NAMALWA (cell line): ENCODE measurements around the gene TCFL5.

Experiments
- DNase-seq: peaks from one replicate; pipeline ENCODE4 v3.0.0-alpha.2; 2015; ENCODE audit warnings: low spot score

The TCFL5 gene

DNA sequence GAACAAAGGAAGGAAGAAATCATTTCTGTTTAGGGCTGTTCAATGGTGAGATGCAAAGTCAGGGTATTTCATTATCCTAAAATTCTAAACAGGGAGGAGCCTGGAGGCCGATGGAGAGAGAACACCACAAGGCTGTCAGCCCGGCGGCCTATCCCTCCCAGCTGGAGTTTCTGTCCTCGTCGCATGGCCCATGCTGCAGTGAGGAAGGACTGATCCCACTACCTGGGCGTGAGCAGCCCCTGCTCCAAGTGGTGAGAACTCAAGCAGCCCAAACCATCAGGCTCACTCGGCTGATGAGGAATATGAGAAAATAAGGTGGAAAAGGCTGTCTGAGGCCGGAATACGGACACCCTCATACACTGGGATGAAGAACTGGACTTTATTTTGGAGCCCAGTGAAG, 33.9 kb upstream of the TCFL5 start:
- DNase-seq = no peak

DNA sequence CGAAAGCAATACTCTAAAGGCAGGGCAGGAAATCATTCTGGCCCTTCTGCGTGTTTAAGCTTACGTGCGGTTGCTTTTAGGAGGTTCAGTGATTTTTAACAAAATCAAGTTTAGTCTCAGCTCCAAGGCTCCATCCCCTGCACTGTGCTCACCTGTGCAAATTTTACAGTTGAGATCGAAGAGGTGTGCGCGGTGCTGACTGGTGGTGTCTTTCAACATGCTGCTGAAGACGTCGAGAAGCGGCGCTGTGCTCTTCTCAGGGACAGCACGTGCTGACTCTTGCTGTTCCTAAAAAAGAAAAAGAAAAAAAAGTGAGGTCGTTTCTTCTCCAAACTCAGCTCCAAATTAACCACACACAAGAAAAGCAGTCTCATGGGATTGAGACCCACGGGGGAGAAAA, 32.6 kb upstream of the TCFL5 start:
- no peak for DNase-seq

DNA sequence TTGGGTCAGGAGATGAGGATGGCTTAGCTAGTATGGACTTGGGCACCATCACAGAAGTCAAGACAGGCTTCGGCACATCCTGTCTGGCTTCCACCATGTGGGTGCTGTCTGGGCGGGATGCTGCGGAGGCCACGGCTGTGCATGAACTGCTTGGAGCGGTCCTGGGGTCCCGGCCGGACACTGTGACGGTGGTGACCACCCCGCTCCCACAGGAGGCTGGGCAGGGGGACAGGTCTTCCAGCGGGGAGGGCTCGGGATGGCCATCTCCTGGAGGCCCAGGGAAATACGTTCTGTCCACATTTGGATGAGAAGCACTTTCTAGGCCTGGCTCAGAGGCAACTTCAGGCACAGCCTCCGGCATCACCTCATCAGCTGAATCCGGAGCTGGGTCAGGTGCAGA, 32.1 kb upstream of the TCFL5 start:
- DNase-seq = no peak

DNA sequence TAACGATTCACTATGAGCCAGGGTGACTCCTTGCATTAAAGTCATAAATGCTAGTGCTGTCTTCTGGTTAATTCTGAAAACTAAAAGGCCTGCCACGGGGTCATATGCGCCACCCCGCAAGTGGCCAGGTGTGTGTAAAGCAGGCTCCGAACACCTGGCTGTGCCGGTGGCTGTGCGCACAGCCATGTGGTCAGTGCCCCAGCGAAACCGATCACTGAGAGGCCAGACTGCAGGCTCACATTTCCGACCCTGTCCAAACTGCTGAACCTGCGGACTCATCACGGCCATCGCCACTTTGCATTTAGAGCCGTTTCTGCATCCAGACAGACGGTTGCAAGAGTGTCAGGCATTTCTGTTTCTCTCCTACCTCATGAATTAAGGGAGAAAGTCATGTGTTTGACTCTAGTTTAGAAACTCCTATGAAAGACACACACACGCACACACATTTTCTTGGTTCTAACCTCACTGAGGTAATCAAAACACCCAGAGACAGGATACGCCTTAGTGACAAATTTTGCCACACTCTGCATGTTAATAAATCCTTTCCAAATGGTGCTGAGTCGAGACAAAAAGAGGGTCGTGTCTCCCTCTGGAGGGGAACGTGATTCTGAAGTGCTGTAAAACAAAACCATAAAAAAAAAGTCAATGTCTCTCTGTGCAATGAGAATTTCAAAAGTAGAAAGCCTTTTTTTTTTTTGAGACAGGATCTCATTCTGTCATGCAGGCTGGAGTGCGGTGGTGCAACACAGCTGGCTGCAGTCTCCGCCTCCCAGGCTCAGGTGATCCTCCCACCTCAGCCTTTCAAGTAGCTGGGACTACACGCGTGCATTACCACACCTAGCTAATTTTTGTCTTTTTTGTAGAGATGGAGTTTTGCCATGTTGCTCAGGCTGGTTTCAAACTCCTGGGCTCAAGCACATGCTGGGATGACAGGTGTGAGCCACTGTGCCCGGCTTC, 31.0 kb upstream of the TCFL5 start:
- no peak for DNase-seq

DNA sequence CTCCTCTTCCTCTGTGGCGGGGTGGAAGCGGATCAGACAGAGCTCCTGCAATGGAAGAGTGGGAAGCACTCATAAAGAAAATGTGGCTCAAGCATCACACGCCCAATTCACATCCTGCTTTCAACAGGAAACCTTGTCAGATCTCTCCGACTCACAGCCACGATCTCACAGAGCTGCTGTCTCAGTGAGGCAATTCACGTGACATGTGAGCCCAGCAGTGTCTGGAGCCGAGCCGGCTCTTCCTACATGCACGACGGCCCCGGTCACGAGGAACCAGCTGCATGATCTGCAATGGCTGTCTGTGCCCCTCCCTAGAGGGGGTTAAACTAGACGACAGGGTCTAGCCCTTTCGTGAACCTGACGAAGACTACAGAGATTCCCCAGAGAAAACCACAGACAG, 29.5 kb upstream of the TCFL5 start:
- no peak for DNase-seq

DNA sequence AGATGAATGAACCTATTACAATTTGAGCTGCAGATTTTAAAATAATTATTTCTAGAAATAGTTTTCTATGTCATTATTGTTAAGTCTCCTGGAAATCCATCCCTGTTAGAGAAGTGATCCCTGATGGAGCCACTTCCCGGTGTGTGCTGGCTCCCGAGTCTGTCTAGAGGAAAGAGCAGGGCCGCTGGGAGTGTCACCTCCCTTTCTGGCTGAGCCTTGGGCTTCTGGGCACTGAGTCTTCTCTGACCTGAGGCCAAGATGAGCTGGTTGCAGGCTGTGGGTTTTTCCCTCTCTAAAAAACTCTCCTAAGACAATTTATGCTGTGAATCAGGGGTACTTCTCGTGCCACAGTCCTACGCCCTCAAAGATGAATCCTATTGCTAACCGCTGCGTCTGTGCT, 28.8 kb upstream of the TCFL5 start:
- DNase-seq = no peak

DNA sequence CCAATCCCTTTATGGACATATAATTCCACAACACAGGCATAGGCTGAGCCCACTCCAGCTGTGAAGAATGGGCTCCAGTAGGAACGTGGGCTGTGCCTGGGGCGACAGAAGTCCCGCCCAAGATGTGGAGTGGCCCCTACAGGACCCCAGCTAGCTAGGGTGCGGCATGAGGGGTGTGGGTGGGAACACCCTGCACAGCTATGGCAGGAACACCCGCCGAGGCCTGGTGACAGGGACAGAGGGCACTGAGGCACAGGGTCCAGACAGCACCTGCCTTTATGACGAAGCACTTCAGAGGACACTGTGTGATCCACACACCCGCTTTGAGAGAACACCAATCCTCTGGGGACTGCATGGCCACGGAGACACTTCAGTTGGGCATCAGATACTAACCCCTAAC, 28.2 kb upstream of the TCFL5 start:
- DNase-seq = no peak

DNA sequence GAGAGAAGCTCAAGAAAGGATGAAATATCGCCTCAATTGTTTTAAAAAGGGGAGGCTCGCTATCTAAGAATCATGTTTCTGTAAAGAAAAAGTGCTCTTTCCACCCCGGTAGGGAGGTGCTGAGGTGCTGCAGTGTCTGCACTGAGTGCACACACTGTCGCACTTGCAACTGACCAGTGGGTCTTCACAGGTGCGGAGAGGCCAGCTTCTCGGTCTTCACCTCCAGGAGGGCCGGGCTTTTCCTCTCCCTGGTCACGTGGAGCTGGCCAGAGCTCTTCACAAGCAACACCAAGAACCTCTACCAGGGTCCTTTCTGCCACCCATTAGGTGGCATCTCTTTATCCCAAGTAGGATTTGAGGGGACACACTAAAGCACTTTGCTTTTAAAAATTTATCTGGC, 27.8 kb upstream of the TCFL5 start:
- no peak for DNase-seq

DNA sequence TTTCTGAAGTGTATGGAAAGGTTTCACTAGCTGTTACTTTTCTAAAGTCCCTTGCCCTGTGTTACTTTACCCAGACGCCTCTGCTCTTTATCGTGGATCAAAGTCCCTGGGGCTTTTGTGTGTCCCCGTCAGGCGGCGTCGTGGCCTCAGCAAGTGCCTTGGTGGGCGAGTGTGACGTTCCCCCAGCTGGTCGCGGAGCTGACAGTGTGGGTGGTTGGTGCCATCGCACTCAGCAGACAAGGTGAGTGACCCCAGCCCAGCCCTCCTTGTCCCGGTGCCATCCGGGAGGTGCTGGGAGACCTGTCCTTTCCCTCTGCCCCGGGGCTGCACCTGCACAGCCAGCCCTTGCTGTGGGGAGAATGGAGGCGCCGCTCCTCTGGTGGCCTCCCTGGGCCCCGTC, 27.3 kb upstream of the TCFL5 start:
- DNase-seq = no peak

DNA sequence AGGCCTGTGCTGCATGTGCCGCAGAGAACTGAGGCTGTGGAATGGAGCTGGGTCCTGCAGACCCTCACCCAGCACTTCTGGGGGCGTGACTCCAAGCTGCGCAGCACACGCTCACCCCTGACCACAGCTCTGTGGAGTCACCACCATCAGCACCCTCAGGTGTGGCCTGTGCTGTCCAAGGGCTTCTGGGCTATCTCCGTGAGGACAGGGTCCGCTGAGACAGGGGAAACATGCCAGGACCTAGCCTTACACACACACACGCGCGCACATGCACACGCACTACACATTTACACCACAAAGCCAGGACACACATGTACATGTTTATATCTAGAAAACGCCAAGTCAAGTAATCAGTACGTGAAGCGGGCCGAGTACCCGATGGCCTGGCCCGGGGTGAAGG, 26.8 kb upstream of the TCFL5 start:
- no peak for DNase-seq

DNA sequence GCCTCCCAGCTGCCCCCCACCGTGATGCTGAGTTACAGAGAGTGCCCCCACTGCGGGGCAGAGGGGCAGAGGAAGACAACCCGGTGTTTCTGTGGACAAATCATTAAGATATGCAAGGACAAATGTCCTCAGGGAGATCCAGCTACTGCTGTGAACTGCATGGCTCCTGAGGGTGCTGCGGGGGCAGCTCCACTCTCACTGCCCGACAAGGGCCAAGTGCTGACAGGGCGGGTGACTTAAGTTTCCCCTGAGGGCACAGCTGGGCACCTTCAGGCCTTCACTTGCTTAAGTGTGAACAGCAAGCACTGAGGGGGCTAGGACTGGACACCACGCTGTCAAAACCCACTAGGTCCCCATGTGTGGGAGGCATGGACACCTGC, 26.2 kb upstream of the TCFL5 start:
- DNase-seq = no peak

DNA sequence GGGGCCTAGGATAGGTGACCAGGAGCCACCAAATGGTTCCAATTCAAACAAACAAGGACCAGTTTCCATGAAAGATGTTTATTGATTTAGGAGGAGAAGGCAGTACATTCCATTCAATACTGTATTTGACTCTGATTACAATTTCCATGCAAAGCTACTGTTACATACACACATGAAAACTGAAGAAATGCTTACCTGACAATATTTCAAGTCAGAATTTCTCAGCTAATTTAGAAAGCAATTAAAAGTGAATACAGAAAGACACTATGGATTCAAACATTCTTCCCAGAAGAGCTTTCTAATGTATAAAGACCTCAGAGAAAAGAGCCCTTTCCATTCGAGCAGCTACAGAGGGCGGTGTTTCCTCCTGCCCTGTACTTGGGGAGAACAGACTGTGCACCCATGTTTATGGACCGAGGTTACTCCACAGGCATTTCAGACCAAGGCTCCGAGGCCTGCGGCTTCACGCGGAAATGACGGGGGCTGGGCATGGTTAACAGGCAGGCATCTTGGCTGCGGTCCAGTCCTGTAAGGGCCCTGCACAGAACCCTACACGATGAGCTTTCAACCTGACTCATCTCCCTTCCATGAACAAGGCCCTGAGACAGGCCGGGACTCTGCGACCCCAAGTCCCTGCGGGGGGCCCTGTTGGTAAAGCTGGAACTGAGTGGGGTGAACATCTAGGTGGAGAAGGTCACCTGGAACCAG, 25.7 kb upstream of the TCFL5 start:
- no peak for DNase-seq

DNA sequence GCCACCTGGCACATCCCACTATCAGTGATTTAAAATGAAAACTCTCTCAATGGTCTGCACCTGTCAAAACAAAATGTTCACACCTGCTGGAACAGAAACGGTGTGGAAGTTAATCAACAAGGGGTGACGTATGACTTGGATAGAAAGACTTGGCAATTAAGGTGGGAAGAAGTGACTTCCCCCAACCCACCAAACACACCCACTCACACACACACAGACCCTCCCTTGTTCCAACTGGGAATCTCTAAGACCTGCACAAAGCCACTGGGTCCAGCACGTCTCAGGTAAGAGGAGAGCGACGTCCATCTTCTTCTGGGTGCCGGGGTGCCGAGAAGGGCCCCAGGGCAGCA, 25.1 kb upstream of the TCFL5 start:
- no peak for DNase-seq

DNA sequence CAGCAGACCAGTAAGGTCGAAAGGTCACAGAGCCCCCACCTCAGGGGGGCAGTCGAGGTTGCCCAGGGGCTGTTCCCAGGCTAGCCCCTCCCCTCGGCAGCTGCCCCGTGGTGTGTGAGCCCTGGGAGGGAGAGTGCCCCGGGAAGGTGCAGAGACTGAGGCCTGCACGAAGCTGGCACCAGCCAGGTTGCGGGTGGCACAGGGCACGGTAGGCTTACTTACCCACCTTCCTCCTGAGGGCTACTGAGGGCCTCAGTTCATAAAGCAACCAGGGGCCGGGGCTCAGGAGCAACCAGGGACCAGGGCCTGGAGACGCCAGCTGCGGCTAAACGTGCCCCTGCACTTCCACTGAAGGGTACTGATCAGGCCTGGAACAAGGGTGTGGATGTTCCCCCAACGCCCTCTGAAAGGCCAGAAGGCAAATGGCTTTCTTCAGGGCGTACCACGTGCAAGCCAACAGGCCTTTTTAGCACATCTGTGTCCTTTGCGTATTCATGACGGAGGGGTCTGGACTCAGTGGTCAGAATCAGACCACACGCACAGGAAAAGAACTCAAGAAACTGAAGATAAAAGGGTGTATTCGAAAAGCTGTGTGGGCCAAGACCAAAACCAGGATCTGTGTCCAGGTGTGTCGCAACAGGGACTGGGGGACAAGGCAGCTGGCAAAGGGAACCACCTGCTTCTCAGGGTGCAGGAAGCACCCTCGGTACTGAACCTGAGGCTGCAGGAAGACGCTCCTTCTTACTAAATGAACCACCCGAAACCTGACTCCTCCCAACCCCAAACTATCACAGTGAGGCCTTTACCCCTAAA, 24.5 kb upstream of the TCFL5 start:
- DNase-seq = no peak

DNA sequence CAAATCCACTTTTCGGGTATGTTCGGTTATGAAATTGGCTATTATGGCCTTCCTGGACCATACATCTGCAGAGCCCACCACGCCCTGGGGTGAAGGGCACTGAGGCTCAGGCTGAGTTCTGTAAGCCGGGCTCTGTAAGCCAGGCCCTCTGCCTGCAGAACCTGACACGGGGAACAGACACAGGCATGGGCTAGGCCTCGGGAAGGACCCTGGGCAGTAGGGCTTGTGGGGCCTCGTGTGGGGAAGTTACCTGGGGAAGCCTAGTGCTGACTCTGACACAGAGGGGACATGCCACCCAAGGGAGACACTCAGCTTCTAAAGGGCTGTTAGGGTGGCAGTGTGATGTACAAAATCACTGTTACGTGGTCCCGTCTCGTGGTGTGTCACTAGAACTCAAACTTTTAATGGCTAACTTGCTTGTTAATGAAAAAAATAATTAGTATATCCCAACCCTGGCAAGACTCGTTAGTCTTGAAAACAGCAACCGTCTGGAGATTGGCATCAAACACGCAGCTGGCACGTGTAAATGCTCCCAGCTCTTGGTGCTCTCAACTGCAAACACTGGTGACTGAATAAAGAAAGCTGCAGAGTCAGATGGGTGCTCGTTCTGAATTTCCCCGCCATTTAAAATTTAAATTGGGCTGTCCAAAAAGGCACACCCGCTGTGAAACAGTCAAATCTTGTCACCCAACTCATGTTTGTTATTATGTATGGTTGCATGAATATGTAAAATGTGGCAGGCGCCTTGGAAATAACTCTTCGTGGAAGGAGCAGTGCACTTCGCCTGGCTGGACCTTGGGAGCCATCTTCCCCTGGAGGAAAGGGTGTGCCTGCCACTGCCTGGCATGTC, 23.6 kb upstream of the TCFL5 start:
- no peak for DNase-seq

DNA sequence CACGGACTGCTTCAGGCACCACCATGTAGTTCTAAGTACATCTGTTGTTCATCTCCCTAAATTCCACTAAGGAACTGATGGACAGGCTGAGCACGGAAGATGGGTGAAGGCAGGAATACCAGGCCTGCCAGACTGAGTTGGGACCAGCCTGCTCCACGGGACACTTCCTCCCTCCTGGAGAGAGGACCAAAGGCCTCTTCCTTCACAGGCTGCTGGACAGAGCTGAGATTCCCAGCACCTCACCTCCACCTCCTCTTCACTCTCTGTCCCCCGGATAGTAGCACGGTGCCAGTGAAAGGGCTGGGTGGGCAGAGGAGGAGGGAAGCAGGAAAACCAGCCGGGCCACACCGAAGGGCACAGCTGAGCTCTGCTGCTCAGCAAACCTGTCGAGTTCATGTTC, 22.9 kb upstream of the TCFL5 start:
- no peak for DNase-seq

DNA sequence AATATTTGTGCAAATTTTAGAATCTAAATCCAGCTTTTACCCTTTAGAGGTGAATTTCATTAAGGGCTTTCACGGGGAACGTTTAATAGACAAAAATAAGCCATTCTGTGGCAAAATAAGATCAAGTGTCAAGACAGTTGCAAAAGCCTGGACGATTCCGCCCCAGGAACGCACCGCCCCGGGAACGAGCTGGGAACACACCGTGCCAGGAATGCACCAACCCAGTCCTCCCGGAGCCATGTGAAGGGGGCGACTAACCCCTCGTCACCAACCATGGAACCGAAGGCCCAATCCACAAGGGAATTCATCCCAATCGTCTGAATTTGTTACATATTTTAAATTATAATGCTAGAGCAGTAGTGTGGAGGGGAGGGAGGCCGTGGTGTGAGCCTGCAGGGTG, 20.8 kb upstream of the TCFL5 start:
- no peak for DNase-seq

DNA sequence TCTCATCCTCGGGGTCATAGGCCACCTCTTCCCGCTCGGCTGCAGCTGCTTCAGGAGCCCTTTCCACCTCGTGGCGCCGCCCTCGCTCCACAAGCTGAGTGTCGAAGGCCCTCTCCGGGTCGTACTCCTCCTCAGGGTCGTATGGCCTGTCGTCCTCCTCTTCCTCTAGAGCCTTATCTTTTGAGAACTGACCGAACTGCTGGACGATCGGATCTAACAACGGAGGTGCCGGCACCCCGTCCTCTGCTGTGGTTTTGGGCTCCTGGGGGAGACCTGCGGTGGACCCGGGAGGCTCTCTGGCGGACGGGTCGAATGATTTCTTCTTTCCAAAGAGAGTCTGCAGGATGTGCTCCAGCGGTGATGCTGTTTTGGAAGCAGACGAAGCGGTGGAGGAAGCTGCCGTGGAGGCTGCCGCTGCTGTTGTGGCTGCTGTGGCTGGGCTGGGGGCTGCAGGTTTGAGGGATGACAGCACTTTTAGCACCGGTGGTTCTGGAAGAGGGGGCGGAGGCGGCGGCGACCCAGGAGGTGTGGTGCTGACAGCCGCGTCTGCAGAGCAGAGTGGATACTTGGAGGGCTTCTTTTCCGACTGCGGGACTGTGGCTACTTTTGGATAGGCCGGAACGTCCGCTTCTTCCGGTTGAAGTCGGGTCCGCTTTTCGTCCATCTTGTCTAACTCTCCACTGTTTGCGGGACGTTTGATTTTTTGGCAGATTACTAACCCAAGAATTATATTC, 20.2 kb upstream of the TCFL5 start:
- no peak for DNase-seq

DNA sequence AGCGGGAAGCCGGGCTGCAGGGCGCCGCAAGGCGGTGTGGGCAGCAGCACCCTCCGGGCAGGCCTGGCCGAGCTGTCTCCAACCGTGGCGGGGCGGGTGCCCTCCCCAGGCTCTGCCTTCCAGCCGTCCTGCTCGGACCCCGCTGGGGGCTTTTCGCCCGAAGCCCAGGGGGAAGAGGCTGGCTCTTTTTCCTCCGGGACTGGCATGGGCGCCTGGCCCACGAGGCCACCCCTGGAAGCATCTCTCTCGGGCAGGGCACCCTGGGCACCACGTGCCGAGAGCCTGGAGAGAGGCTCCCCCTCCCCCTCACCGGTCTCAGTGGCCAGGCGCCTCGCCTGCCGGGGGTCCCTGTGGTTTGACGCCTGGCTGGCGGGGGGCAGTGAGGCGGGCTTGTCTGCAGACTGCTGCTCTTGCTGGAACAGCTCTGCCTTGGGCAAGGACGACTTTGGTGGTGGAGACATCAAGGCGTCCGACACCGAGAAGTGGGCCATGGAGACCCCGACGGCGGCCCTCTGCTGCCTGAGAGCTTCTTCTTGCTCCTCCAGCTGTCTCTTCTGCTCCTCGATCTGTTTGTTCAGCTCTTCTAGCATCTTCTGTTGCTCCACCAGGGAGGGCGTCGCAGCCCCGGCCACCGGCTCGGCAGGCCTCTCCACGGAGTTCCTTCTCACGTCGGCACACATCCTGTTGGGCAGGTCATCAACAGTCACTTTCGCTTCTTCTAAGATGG, 19.5 kb upstream of the TCFL5 start:
- DNase-seq = no peak

DNA sequence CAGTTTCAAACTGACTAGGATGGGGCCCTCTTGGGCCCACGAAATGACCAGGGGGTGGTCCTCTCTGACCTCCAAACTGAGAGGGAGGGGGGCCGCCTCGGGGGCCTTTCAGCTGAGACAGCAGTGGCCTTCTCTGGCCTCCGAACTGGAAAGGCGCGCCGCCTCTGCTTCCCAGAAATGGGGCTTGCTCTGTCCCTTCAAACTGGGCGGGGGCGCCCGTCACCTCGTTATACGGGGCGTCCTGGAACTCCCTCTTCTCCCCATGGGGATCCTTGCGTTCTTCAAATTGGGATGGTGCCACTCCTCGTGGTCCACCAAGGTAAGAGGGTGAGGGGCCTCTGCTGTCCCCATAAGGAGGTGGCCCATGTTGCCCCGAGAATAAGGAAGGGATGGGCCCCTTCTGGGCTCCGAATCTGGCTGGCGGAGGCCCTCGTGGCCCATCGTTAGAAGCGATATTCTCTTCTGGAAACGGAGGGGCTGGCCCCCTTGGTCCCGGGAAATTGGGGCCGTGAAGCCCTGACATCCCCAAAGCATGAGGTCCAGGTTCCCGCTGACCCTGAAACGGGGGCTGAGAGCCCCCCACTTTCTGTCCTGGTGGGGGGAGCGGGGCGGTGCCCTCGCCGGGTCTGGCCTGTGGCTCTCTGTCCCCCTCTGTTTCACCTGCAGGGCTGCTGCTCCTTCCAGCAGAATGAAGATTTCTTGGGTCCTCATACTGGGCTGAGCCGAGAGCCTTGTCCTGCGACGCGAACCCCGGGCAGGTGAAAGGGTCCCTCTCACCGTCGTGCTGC, 18.7 kb upstream of the TCFL5 start:
- DNase-seq = no peak
